Measurements from ENCODE around the gene MTFP1.

GRCh38 chr22:30424534-30425326 is 838 bp upstream of the MTFP1 start:
- no peak for TF ChIP-seq CTCF (IDR thresholded peaks at IDR 0.05)
- no peak for TF ChIP-seq POLR2A (IDR thresholded peaks at IDR 0.05)
